ENCODE results near the gene HDAC4. TPM values are rescaled to one million over a fixed set of nuclear protein-coding genes. Genes with fewer than 3 reads are reported as not detected.
A peak's percentile ranks its signal among the peaks of the same experiment; 100 is the strongest.
"Not testable (repeated sequence)": the region's sequence is repeated elsewhere in the genome, so short reads cannot be mapped to it uniquely, and the experiment has no call there.

Gene HDAC4
- 100 to 1,000 TPM in 1 of 4 donors, 10 to 100 TPM in 3; 51.4 to 107 (median 70.8) TPM for total RNA-seq

DNA sequence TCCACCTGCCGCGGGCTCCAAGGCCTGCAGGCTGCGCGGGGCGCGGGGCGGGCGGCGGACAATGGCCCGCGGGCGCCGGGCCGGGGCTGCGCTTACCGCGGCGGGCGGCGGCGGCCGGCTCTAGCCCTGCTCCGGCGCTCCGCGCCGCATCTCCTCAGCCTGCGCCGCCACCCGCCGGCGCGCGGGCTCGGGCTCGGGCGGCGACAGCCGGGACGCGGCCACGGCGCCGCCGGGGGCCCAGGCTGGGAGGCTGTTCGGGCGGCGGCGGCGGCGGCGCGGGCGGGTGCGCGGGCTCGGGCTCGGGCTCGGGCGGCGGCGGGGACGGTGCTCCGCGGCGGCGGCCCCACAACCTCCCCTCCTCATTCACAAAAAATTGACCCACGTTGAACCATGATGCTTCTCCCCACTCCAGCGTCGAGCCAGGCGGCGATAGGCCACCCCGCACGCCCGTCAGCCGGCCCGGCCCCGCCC is at the start of gene HDAC4:
Gene HDAC4, minus strand, starts transcription at position 425 of the 471 bp plus-strand sequence. CDS start 48,321 bp downstream, outside the sequence.
- peaks cover 28% of the 10 kb centered on the region for H3K4me1 ChIP-seq
- no peaks in the 10 kb centered on the region for H3K9me3 ChIP-seq
- peak within 1 kb of the TSS; percentile 99 for H3K27ac ChIP-seq
- no peak for DNase-seq (ENCODE audit: low spot score in 2 of 2)
- TF ChIP-seq, protein P1, sequence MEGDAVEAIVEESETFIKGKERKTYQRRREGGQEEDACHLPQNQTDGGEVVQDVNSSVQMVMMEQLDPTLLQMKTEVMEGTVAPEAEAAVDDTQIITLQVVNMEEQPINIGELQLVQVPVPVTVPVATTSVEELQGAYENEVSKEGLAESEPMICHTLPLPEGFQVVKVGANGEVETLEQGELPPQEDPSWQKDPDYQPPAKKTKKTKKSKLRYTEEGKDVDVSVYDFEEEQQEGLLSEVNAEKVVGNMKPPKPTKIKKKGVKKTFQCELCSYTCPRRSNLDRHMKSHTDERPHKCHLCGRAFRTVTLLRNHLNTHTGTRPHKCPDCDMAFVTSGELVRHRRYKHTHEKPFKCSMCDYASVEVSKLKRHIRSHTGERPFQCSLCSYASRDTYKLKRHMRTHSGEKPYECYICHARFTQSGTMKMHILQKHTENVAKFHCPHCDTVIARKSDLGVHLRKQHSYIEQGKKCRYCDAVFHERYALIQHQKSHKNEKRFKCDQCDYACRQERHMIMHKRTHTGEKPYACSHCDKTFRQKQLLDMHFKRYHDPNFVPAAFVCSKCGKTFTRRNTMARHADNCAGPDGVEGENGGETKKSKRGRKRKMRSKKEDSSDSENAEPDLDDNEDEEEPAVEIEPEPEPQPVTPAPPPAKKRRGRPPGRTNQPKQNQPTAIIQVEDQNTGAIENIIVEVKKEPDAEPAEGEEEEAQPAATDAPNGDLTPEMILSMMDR (IDR thresholded peaks at IDR 0.05), result no peak
- TF ChIP-seq POLR2A (IDR thresholded peaks at IDR 0.05) (no peak), POLR2AphosphoS5 (IDR thresholded peaks at IDR 0.05) (no peak), EP300 (IDR thresholded peaks at IDR 0.05) (no peak)
- H3K27me3 ChIP-seq, result no peaks in the 10 kb centered on the region
- H3K36me3 ChIP-seq, result no peaks in the 10 kb centered on the region
- WGBS, result no CpG with 5 or more reads among the region's 78 CpGs
- peak within 1 kb of the TSS; percentile 70 for H3K4me3 ChIP-seq

GRCh38 chr2:239449468-239449867 is 48.6 kb upstream of the HDAC4 start:
- peak in 1 of 2 donors; percentile 34 for DNase-seq (ENCODE audit: low spot score in 2 of 2)
- peaks cover 19% of the 10 kb centered on the region for H3K4me1 ChIP-seq
- 100% methylated on average over 7 of the region's 32 CpGs for WGBS
- not testable (repeated sequence) for H3K36me3 ChIP-seq, H3K27me3 ChIP-seq, H3K4me3 ChIP-seq, H3K9me3 ChIP-seq, H3K27ac ChIP-seq

GRCh38 chr2:239445771-239446524 is 45.1 kb upstream of the HDAC4 start:
- TF ChIP-seq, protein P1 (IDR thresholded peaks at IDR 0.05), result no peak
- H3K36me3 ChIP-seq, result no peaks in the 10 kb centered on the region
- WGBS, result 45% methylated on average over 6 of the region's 6 CpGs
- peak in 1 of 2 donors; percentile 52 for DNase-seq (ENCODE audit: low spot score in 2 of 2)
- H3K4me1 ChIP-seq, result peaks cover 31% of the 10 kb centered on the region
- no peak overlapping the region for H3K4me3 ChIP-seq
- peak overlapping the region; percentile 81 for H3K27ac ChIP-seq
- H3K9me3 ChIP-seq, result no peaks in the 10 kb centered on the region
- H3K27me3 ChIP-seq, result no peaks in the 10 kb centered on the region

- Histone ChIP-seq H3K36me3 (no peaks in the 10 kb centered on the region), H3K27me3 (peaks cover 3% of the 10 kb centered on the region), H3K4me1 (peaks cover 40% of the 10 kb centered on the region), H3K27ac (peak overlapping the region; percentile 81), H3K4me3 (no peak overlapping the region), H3K9me3 (no peaks in the 10 kb centered on the region)
- TF ChIP-seq POLR2A (IDR thresholded peaks at IDR 0.05) (no peak), POLR2AphosphoS5 (IDR thresholded peaks at IDR 0.05) (peak in 1 of 3 donors; percentile 85), EP300 (IDR thresholded peaks at IDR 0.05) (no peak)
- TF ChIP-seq, protein P1 (IDR thresholded peaks at IDR 0.05), result no peak
- peak in 1 of 2 donors; percentile 81 for DNase-seq (ENCODE audit: low spot score in 2 of 2)
- WGBS, result 32% methylated on average over 20 of the region's 20 CpGs
Measured at GRCh38 chr2:239444626-239445577, 44.1 kb upstream of the HDAC4 start.

DNA sequence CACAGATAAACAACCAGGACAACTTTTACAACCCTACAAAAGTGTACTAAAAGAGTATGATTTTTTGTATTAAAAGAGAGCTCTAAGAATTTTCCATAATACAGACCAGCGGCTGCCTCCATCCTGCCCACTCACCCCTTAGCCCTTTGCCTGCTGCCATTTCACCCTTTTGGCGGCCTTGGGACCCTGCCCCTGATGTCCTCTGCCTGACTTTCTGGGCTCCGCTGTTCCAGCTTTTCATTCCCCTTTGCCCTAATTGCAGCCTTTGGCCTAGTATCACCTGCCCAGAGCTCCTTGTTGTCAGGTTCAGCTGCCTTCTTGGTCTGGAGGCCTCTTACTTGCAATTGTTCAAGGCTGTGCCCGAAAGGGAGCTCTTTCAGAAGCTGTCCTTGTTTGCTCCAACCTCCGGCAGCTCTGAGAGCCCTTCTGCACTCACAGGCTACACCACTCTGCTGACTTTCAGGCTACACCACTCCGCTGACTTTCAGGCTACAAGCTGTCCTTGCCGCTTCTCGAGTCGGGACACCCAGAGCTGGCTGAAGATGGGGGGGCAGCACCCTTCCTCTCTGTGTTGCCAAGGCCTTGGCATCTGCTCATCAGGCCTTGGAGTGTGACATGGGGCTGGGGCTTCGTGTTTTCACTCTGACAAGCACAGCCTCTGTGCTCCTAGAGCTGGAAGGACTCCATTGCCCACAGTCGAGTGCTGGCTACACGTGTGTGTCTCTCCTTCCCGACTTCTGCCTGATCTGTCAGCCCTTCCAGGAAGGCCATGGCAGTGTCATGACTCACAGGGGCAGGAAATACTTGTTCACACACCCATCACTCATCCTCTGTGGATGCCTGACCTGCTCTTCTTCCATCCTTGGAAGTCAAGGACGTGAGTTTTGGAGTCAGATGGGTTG is 43.1 kb upstream of the HDAC4 start:
- DNase-seq (ENCODE audit: low spot score in 2 of 2), result peak in 1 of 2 donors; percentile 66
- peak overlapping the region; percentile 81 for H3K27ac ChIP-seq
- no peaks in the 10 kb centered on the region for H3K36me3 ChIP-seq
- TF ChIP-seq EP300 (IDR thresholded peaks at IDR 0.05) (no peak), POLR2AphosphoS5 (IDR thresholded peaks at IDR 0.05) (peak; percentile 5 to 37 (median 21))
- H3K27me3 ChIP-seq, result peaks cover 4% of the 10 kb centered on the region
- H3K9me3 ChIP-seq, result no peaks in the 10 kb centered on the region
- no peak overlapping the region for H3K4me3 ChIP-seq
- H3K4me1 ChIP-seq, result peaks cover 42% of the 10 kb centered on the region
- 69% methylated on average over 14 of the region's 14 CpGs for WGBS
